B cell (primary cell): ENCODE measurements around the gene IMPA2. TPM values are rescaled to one million over a fixed set of nuclear protein-coding genes. Genes with fewer than 3 reads are reported as not detected.
A peak's percentile ranks its signal among the peaks of the same experiment; 100 is the strongest.

Source experiments
- ATAC-seq: fragments of 200-7000 bp; cut with Tn5 transposase; one replicate; pipeline ENCODE4 v1.10.0; 2021; ENCODE audit warnings: low read depth, mild to moderate bottlenecking, moderate number of reproducible peaks, moderate library complexity
- CTCF ChIA-PET: fragments of 350-600 bp; sonication (Branson Sonifier 250); formaldehyde crosslinking; loops from one replicate; lab custom pipeline; 2021; ENCODE audit warnings: antibody characterized with exemption, inconsistent platforms; lab: Charles Lee
- POLR2A ChIA-PET: fragments of 350-600 bp; sonication (Branson Sonifier 250); formaldehyde crosslinking; loops from one replicate; lab custom pipeline; 2021; ENCODE audit warnings: antibody characterized with exemption; lab: Charles Lee
- DNase-seq: peaks from one replicate; pipeline ENCODE4 v3.0.0; 2013
- H2AFZ ChIP-seq: 2 replicates; pipeline ENCODE4 v1.6.1; 2012; ENCODE audit warnings: mild to moderate bottlenecking, low read depth, low read length; ENCODE audit not compliant: insufficient read depth, poor library complexity, severe bottlenecking
- H3K27ac ChIP-seq, 2 donors: 1 replicate in 1 of 2; 2 replicates in 1 of 2; pipeline ENCODE4 v1.5.1; 2012 to 2013; ENCODE audit warnings: low read length in 2 of 2, mild to moderate bottlenecking in 2 of 2, moderate library complexity in 1 of 2
- H3K27me3 ChIP-seq, 4 experiments: fragments of 200-600 bp in 1 of 4; sonication (generic) in 1 of 4; replicated peaks in 1 of 4; 1 replicate in 2 of 4; 2 replicates in 2 of 4; pipeline versions ENCODE4 v1.6.1 to v1.7.0; 2013 to 2016; ENCODE audit warnings: low read length in 3 of 4, mild to moderate bottlenecking in 2 of 4, mixed read lengths in 1 of 4, moderate library complexity in 1 of 4; ENCODE audit not compliant: insufficient read depth in 4 of 4, control insufficient read depth in 3 of 4; ENCODE audit errors: control extremely low read depth in 1 of 4
- H3K36me3 ChIP-seq, 2 experiments: replicated peaks in 1 of 2; 1 replicate in 1 of 2; 2 replicates in 1 of 2; pipeline versions ENCODE4 v1.6.1 to v1.7.1; 2013; ENCODE audit warnings: low read length in 1 of 2; ENCODE audit not compliant: insufficient read depth in 2 of 2, control insufficient read depth in 1 of 2; ENCODE audit errors: control extremely low read depth in 1 of 2, extremely low read depth in 1 of 2
- H3K4me1 ChIP-seq, 2 donors: fragments of 200-600 bp in 1 of 2; sonication (generic) in 1 of 2; 1 replicate in 1 of 2; 2 replicates in 1 of 2; pipeline versions ENCODE4 v1.5.1 to v1.6.1; 2013 to 2017; ENCODE audit warnings: low read length in 2 of 2; ENCODE audit not compliant: control insufficient read depth in 2 of 2, insufficient read depth in 2 of 2
- H3K4me2 ChIP-seq: replicated peaks from 2 replicates; pipeline ENCODE3; 2012; ENCODE audit warnings: mild to moderate bottlenecking, low read depth, low read length; ENCODE audit not compliant: poor library complexity, severe bottlenecking
- H3K4me3 ChIP-seq, 5 experiments: fragments of 200-600 bp in 1 of 5; sonication (generic) in 1 of 5; 1 replicate in 3 of 5; 2 replicates in 2 of 5; pipeline versions ENCODE4 v1.5.1 to v1.7.0; 2011 to 2016; ENCODE audit warnings: low read length in 4 of 5, mild to moderate bottlenecking in 4 of 5, low read depth in 2 of 5, control low read depth in 1 of 5, moderate library complexity in 1 of 5; ENCODE audit not compliant: insufficient read depth in 1 of 5; ENCODE audit errors: control extremely low read depth in 1 of 5, extremely low read depth in 1 of 5
- H3K79me2 ChIP-seq: fragments of 200-600 bp; sonication (generic); one replicate; pipeline ENCODE4 v1.6.0; 2016; ENCODE audit warnings: low read length; ENCODE audit not compliant: control insufficient read depth, insufficient read depth
- H3K9ac ChIP-seq: fragments of 200-600 bp; sonication (generic); 2 replicates; pipeline ENCODE4 v1.6.1; 2017; ENCODE audit warnings: mild to moderate bottlenecking, low read length, moderate library complexity
- H3K9me3 ChIP-seq, 3 donors: one replicate each; pipeline versions ENCODE4 v1.6.1 to v1.7.1; 2013; ENCODE audit warnings: low read length in 2 of 3; ENCODE audit not compliant: control insufficient read depth in 2 of 3, insufficient read depth in 1 of 3; ENCODE audit errors: control extremely low read depth in 1 of 3
- H4K20me1 ChIP-seq: 2 replicates; pipeline ENCODE4 v1.6.0; 2012; ENCODE audit warnings: mild to moderate bottlenecking, low read length; ENCODE audit not compliant: insufficient read depth, control insufficient read depth, poor library complexity, severe bottlenecking
- H3K27ac Mint-ChIP-seq: one replicate; pipeline ENCODE4 v1.8.0; 2021; ENCODE audit warnings: mixed read lengths
- H3K27me3 Mint-ChIP-seq: one replicate; pipeline ENCODE4 v1.8.0; 2021; ENCODE audit warnings: mixed read lengths
- H3K4me1 Mint-ChIP-seq: one replicate; pipeline ENCODE4 v1.8.0; 2021; ENCODE audit warnings: mixed read lengths
- H3K4me3 Mint-ChIP-seq: one replicate; pipeline ENCODE4 v1.8.0; 2021; ENCODE audit warnings: mixed read lengths
- H3K9me3 Mint-ChIP-seq: one replicate; pipeline ENCODE4 v1.8.0; 2022; ENCODE audit warnings: mixed read lengths; ENCODE audit not compliant: insufficient read depth
- EZH2 ChIP-seq: IDR thresholded peaks from 2 replicates; pipeline ENCODE4 v1.6.1; 2012; ENCODE audit warnings: borderline replicate concordance, low read depth, mild to moderate bottlenecking, moderate library complexity, low read length; ENCODE audit not compliant: insufficient read depth, poor library complexity, severe bottlenecking
- WGBS: methylation state at CpG from one replicate; pipeline ENCODE4 v1.1.5; 2013; ENCODE audit warnings: missing lambda C conversion rate; ENCODE audit not compliant: insufficient coverage; 5-methylcytosine and 5-hydroxymethylcytosine counted together
- intact Hi-C: fragments of 100-400 bp; cut with micrococcal nuclease; formaldehyde crosslinking; loops from one replicate; pipeline ENCODE4 v1.10.0; 2022
- polyA plus RNA-seq: library from polyadenylated mRNA; depleted of rRNA; stranded (reverse); fragments of >200 nt; gene quantifications from 2 replicates; pipeline ENCODE4 v1.2.3, GENCODE V29; 2012
- total RNA-seq, 2 donors: library from RNA; stranded (reverse); fragments of 120-200 nt in 1 of 2; gene quantifications; 1 replicate in 1 of 2; 2 replicates in 1 of 2; pipeline versions ENCODE4 v1.2.3 to v1.2.4, GENCODE V29; 2013 to 2022
- TF ChIP-seq, protein P1 (sequence below): fragments of 200-600 bp; IDR thresholded peaks from one replicate; pipeline ENCODE4 v1.8.0; 2022; ENCODE audit warnings: antibody characterized with exemption, mild to moderate bottlenecking

Gene IMPA2
- total and polyA plus RNA-seq, 2 donors (not counting 1 experiment from before 2014, with no cell fraction given): 8.0 to 11.7 TPM

DNA sequence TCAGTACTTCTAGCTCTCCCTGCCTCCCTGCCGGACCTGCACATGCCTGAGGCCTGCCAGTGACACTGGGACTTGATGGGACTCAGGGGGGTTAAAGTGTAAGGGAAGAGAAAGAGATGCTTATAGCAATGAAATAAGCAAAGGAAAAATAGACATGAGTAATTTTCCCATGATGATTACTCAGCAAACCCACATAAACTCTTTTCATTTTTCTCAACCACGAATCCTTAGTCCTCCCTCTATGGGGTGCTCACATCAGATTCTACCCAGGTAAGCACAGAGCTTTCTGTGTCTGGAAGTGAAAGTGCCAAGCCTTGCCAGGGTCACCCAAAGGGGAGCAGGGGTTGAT is 67.5 kb downstream of the IMPA2 start:
- no peak overlapping the region for H3K4me2 ChIP-seq
- DNase-seq (no peak), ATAC-seq (no peak)
- no peaks in the 10 kb centered on the region for H3K79me2 ChIP-seq
- intact Hi-C loops: no loop called here
- CTCF ChIA-PET: interaction anchor here (1.3 to 4.7 kb wide), 3 partner anchors 10 to 314 kb away, joined by 4 to 50 read pairs (median 17); no protein-coding TSS in a partner anchor
- Mint-ChIP-seq H3K4me1 (peaks cover 49% of the 10 kb centered on the region), H3K9me3 (no peaks in the 10 kb centered on the region), H3K27me3 (no peaks in the 10 kb centered on the region), H3K4me3 (peak overlapping the region; percentile 67), H3K27ac (peak overlapping the region; percentile 70)
- no peak overlapping the region for H3K9ac ChIP-seq
- TF ChIP-seq EZH2: no peak
- TF ChIP-seq, protein P1, sequence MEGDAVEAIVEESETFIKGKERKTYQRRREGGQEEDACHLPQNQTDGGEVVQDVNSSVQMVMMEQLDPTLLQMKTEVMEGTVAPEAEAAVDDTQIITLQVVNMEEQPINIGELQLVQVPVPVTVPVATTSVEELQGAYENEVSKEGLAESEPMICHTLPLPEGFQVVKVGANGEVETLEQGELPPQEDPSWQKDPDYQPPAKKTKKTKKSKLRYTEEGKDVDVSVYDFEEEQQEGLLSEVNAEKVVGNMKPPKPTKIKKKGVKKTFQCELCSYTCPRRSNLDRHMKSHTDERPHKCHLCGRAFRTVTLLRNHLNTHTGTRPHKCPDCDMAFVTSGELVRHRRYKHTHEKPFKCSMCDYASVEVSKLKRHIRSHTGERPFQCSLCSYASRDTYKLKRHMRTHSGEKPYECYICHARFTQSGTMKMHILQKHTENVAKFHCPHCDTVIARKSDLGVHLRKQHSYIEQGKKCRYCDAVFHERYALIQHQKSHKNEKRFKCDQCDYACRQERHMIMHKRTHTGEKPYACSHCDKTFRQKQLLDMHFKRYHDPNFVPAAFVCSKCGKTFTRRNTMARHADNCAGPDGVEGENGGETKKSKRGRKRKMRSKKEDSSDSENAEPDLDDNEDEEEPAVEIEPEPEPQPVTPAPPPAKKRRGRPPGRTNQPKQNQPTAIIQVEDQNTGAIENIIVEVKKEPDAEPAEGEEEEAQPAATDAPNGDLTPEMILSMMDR: no peak
- no CpG with 5 or more reads among the region's 2 CpGs for WGBS
- no peak overlapping the region for H3K4me3 ChIP-seq
- POLR2A ChIA-PET: no interaction called here
- H3K36me3 ChIP-seq: no peaks in the 10 kb centered on the region
- H3K4me1 ChIP-seq: peaks cover 36 to 46% of the 10 kb centered on the region in 2 donors
- H3K27ac ChIP-seq: no peak overlapping the region
- peaks cover 0 to 3% (median 0%) of the 10 kb centered on the region in 3 donors for H3K9me3 ChIP-seq
- H3K27me3 ChIP-seq: no peaks in the 10 kb centered on the region
- H4K20me1 ChIP-seq: no peaks in the 10 kb centered on the region
- H2AFZ ChIP-seq: no peak overlapping the region

GRCh38 chr18:12049978-12050811 is 68.9 kb downstream of the IMPA2 start:
- Histone ChIP-seq H3K27ac (peak overlapping the region; percentile 12 to 41), H4K20me1 (no peaks in the 10 kb centered on the region), H3K4me1 (peaks cover 36 to 49% of the 10 kb centered on the region in 2 donors), H3K4me3 (peak overlapping the region in 3 of 5 experiments; percentile 21 to 47 (median 26)), H2AFZ (peak overlapping the region; percentile 63), H3K9me3 (peaks cover 0 to 3% (median 0%) of the 10 kb centered on the region in 3 donors), H3K9ac (peak overlapping the region; percentile 49), H3K27me3 (no peaks in the 10 kb centered on the region), H3K36me3 (no peaks in the 10 kb centered on the region), H3K4me2 (peak overlapping the region; percentile 75), H3K79me2 (no peaks in the 10 kb centered on the region)
- intact Hi-C loops: loop anchor here (1.0 kb wide), 1 partner anchor 70 kb away; no protein-coding TSS in a partner anchor
- Mint-ChIP-seq H3K27ac (peak overlapping the region; percentile 76), H3K4me1 (peaks cover 52% of the 10 kb centered on the region), H3K27me3 (no peaks in the 10 kb centered on the region), H3K4me3 (peak overlapping the region; percentile 75), H3K9me3 (no peaks in the 10 kb centered on the region)
- POLR2A ChIA-PET: interaction anchor here (0.5 to 1.6 kb wide), 5 partner anchors 17 to 116 kb away, joined by 3 to 7 read pairs (median 7); partner anchors contain the start of gene IMPA2
- peak; percentile 75 for DNase-seq
- CTCF ChIA-PET: interaction anchor here (1.0 to 4.7 kb wide), 8 partner anchors 10 to 316 kb away, joined by 3 to 50 read pairs (median 4); no protein-coding TSS in a partner anchor
- ATAC-seq: peak; percentile 89
- no peak for TF ChIP-seq EZH2
- TF ChIP-seq, protein P1: no peak
- 17% methylated on average over 3 of the region's 9 CpGs for WGBS
